SU-DHL-6 (cell line): ENCODE data around the gene ANKLE1.

Source experiments
- CTCF ChIP-seq: fragments of 200-600 bp; sonication (generic); IDR thresholded peaks from one replicate; pipeline ENCODE4 v1.5.1; 2017; ENCODE audit warnings: antibody characterized with exemption, mild to moderate bottlenecking, low read length, moderate library complexity; ENCODE audit not compliant: insufficient read depth, poor library complexity, severe bottlenecking
- EZH2phosphoT487 ChIP-seq: fragments of 200-600 bp; sonication (generic), shearing (Covaris generic); conservative IDR thresholded peaks from 2 replicates; pipeline ENCODE4 v1.6.1; 2018; ENCODE audit warnings: mild to moderate bottlenecking, antibody characterized with exemption, low read length, moderate library complexity, mixed read lengths

GRCh38 chr19:17260842-17261325 is 20.8 kb upstream of the ANKLE1 start:
- TF ChIP-seq CTCF, result peak; percentile 93
- no peak for TF ChIP-seq EZH2phosphoT487
